Right ventricle myocardium superior (tissue), 1 donor: ENCODE results near the gene CTNNA2. TPM values are rescaled to one million over a fixed set of nuclear protein-coding genes. Genes with fewer than 3 reads are reported as not detected.

ENCODE experiments used
- ATAC-seq: fragments of 200-7000 bp; cut with Tn5 transposase; one replicate; pipeline ENCODE4 v1.9.1; 2020; ENCODE audit warnings: mild to moderate bottlenecking; ENCODE audit not compliant: poor library complexity
- DNase-seq: peaks from one replicate; pipeline ENCODE4 v3.0.0-alpha.2; 2020
- intact Hi-C: fragments of 100-400 bp; cut with DNase I; formaldehyde crosslinking; loops from one replicate; pipeline ENCODE4 v1.11.2; 2022
- total RNA-seq: library from RNA; stranded (reverse); fragmentation: NEBNext Ultra II Directional; extraction: Animal tissue kit (Norgen Biotek cat#: 25700); gene quantifications from one replicate; pipeline ENCODE4 v1.2.1, GENCODE V29; 2021
- donor health status: DM: no; HTN: yes; CAD: no; lungs with severe emphysema.

CTNNA2 gene
- total RNA-seq, 1 donor from 2014 or later: not detected

DNA sequence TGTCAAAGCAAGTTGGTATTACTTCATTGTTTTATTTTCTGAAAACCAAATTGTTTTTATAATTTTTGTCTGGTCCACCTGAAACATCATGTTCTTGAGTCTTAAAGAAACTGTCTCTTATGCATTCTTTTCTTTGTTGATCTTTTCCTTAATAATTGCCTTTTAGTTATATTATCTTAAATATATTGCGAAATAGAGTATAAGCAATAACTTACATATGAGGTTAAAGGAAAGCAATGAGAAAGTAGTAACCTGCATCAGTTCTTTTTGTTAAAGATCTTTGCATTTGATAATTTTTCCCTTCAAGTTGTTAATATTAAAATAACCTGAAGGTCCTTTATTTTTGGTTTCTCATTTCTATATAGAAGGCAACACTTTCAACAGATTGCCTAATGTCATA, 315.0 kb downstream of the CTNNA2 start:
- DNase-seq: no peak
- ATAC-seq: no peak
- intact Hi-C loops: no loop called here

GRCh38 chr2:79830501-79830900, 317.6 kb downstream of the CTNNA2 start:
- DNase-seq: no peak
- intact Hi-C loops: no loop called here
- ATAC-seq: no peak

GRCh38 chr2:79831961-79832360, 319.1 kb downstream of the CTNNA2 start:
- intact Hi-C loops: no loop called here
- ATAC-seq (no peak), DNase-seq (no peak)

DNA sequence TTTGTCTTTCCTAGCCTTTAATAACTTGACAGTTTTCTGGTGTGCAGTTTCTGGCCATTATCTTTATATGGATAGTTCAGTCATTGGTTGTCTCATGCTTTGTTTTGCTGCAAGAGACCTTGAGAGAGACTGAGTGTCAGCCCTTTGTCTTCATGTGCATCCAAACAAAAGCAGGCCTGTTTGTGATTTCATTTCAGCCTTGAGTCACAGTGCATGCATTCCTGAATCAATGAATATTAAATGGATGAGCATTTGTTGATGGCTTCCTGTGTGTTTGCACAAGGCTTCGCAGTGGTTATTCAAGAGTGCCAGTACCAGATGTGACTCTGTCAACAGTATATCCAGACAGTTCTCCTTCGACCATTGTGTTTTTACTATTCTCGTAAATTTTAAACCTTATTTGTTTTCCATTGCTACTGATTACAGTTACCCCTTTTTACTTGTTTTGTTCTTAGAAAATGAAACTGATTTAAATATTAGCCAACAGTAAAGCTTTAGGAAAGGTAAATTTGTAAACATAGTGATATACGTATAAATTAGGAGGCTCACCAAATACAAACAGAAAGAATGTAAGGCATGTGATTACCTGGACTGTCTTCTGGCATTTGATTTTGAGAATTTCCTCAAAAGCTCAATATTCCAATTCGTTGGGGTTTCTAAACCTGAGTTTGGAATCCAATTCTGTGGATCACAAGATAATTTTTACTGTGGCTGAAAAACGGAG, 319.8 kb downstream of the CTNNA2 start:
- DNase-seq (no peak), ATAC-seq (no peak)
- intact Hi-C loops: no loop called here

- ATAC-seq (no peak), DNase-seq (no peak)
- intact Hi-C loops: no loop called here
These were observed 320.5 kb downstream of the CTNNA2 start for GRCh38 chr2:79833235-79833878.

GRCh38 chr2:79835911-79836310, 323.1 kb downstream of the CTNNA2 start:
- DNase-seq (no peak), ATAC-seq (no peak)
- intact Hi-C loops: no loop called here

DNA sequence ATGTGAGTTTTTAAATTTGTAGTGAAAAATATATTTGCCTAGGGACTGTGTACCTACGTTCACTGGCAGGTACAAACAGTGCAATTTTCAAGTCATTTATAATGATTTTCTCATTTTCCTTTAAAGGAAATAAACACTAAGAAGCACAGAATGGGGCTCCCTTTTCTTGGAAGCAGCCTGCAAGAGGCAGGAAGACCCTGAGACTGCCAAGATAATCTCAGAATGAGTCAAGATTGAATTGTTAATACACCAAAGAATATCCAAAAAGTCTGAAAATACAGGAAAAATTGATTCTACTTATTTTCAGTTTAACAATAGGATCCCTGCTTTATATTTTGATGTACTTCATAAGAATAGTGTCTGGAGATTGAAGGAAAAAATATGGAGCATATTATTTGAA, 331.2 kb downstream of the CTNNA2 start:
- no peak for ATAC-seq
- no peak for DNase-seq
- intact Hi-C loops: no loop called here

GRCh38 chr2:79846878-79847277, 334.0 kb downstream of the CTNNA2 start:
- ATAC-seq (no peak), DNase-seq (no peak)
- intact Hi-C loops: no loop called here

- DNase-seq: no peak
- no peak for ATAC-seq
- intact Hi-C loops: no loop called here
These were observed 336.4 kb downstream of the CTNNA2 start for GRCh38 chr2:79849241-79849640.

DNA sequence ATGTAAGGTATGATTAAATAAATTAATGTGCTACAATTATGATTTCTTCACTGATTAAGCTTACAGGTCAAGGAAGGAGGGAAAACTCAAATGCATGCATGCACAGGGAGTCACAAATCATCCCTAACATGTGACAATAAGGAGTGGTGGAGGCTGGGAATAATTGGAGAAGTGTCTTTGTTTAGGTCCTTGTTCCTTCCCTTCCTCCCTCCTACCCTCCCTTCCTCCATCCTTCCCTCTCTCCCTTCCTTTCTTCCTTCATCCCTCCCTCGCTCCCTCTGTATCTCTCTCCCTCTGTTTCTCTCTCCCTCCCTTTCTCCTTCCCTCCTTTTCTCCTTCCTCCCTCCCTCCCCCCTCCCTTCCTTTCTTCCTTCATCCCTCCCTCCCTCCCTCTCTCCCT, 337.1 kb downstream of the CTNNA2 start:
- no peak for DNase-seq
- intact Hi-C loops: no loop called here
- no peak for ATAC-seq

DNA sequence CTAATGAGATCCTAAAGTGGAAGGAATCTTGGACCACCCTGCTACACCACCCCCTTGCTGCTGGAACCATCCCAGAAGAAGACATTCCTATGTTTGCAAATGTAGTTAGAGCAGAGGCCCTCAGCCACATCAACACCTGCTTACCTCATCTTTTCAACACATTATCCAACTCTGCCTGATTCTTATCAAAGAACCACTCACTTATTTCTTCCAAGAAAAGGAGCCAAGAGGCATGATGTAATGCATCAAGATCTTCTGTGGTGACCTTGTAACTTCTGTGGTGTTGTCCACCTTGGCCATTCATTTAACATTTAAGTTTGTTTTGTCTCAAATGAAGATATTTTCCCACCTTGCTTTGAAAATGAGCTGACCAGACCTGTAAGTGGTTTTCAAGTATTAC, 338.1 kb downstream of the CTNNA2 start:
- ATAC-seq (no peak), DNase-seq (no peak)
- intact Hi-C loops: no loop called here

- DNase-seq: no peak
- ATAC-seq: no peak
- intact Hi-C loops: no loop called here
These were observed 342.6 kb downstream of the CTNNA2 start for GRCh38 chr2:79855264-79856006.

- no peak for ATAC-seq
- DNase-seq: no peak
- intact Hi-C loops: no loop called here
These were observed 345.0 kb downstream of the CTNNA2 start for GRCh38 chr2:79857888-79858287.

- DNase-seq: no peak
- intact Hi-C loops: no loop called here
- no peak for ATAC-seq
These were observed 347.6 kb downstream of the CTNNA2 start for GRCh38 chr2:79860228-79861058.

GRCh38 chr2:79861059-79861374, 348.2 kb downstream of the CTNNA2 start:
- intact Hi-C loops: no loop called here
- ATAC-seq: no peak
- no peak for DNase-seq

GRCh38 chr2:79862756-79863155, 349.9 kb downstream of the CTNNA2 start:
- DNase-seq (no peak), ATAC-seq (no peak)
- intact Hi-C loops: no loop called here

DNA sequence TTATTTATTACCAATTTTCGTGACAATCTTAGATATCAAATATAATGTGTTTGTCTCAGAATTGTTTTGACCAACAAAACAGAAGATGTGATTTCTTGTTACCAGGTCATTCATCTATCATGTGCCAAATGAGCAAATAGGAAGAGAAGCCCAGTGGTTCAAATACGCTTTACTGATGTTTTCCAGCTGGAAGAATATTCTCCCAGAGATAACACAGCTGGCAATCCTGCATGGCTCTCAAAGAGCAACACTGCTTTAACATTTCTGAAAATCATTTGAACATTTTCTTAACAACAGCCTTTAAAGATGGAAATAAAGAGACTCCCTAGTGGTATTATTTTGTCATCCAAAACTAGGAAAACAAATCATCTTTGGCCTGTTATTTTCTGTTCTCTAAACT, 359.8 kb downstream of the CTNNA2 start:
- ATAC-seq: no peak
- intact Hi-C loops: no loop called here

GRCh38 chr2:79874015-79874414, 361.2 kb downstream of the CTNNA2 start:
- ATAC-seq: no peak
- intact Hi-C loops: no loop called here
- peak; percentile 31 for DNase-seq

More for the DNA sequence above, 359.8 kb downstream of the CTNNA2 start:
- DNase-seq: no peak

GRCh38 chr2:79876430-79876829, 363.6 kb downstream of the CTNNA2 start:
- intact Hi-C loops: no loop called here
- ATAC-seq: no peak
- no peak for DNase-seq
